GM23248 (cell line): ENCODE results near the gene SLC12A9. TPM values are rescaled to one million over a fixed set of nuclear protein-coding genes. Genes with fewer than 3 reads are reported as not detected.

Experiments
- DNase-seq: peaks from one replicate; pipeline ENCODE4 v3.0.0-alpha.2; 2015
- H2AFZ ChIP-seq: fragments of 200-600 bp; sonication (generic); 2 replicates; pipeline ENCODE4 v1.6.1; 2016; ENCODE audit warnings: antibody characterized with exemption
- H3F3A ChIP-seq: fragments of 200-600 bp; sonication (generic); 2 replicates; pipeline ENCODE4 v1.6.1; 2016; ENCODE audit warnings: mild to moderate bottlenecking, antibody characterized with exemption, mixed run types; ENCODE audit not compliant: insufficient read depth
- H3K27ac ChIP-seq: fragments of 200-600 bp; sonication (generic); 2 replicates; pipeline ENCODE4 v1.5.1; 2016; ENCODE audit warnings: mild to moderate bottlenecking
- H3K27me3 ChIP-seq: fragments of 200-600 bp; sonication (generic); replicated peaks from 2 replicates; pipeline ENCODE4 v1.6.1; 2016; ENCODE audit warnings: mild to moderate bottlenecking; ENCODE audit not compliant: insufficient read depth
- H3K36me3 ChIP-seq: fragments of 200-600 bp; sonication (generic); 2 replicates; pipeline ENCODE4 v1.6.1; 2016; ENCODE audit warnings: low read depth, mild to moderate bottlenecking
- H3K4me1 ChIP-seq: fragments of 200-600 bp; sonication (generic); 2 replicates; pipeline ENCODE4 v1.6.1; 2016; ENCODE audit warnings: mild to moderate bottlenecking; ENCODE audit not compliant: insufficient read depth
- H3K4me2 ChIP-seq: fragments of 200-600 bp; sonication (generic); one replicate; pipeline ENCODE4 v1.6.1; 2016; ENCODE audit warnings: mild to moderate bottlenecking; ENCODE audit not compliant: unreplicated experiment
- H3K4me3 ChIP-seq: fragments of 200-600 bp; sonication (generic); 2 replicates; pipeline ENCODE4 v1.5.1; 2016; ENCODE audit warnings: mild to moderate bottlenecking
- H3K79me2 ChIP-seq: fragments of 200-600 bp; sonication (generic); 2 replicates; pipeline ENCODE4 v1.6.1; 2016; ENCODE audit warnings: mild to moderate bottlenecking; ENCODE audit not compliant: insufficient read depth
- H3K9ac ChIP-seq: fragments of 200-600 bp; sonication (generic); 2 replicates; pipeline ENCODE4 v1.6.1; 2016; ENCODE audit warnings: mild to moderate bottlenecking
- H3K9me2 ChIP-seq: fragments of 200-600 bp; sonication (generic); 2 replicates; pipeline ENCODE4 v1.6.1; 2016; ENCODE audit warnings: mixed run types, mild to moderate bottlenecking, moderate library complexity; ENCODE audit not compliant: insufficient read depth
- H3K9me3 ChIP-seq: fragments of 200-600 bp; sonication (generic); one replicate; pipeline ENCODE4 v1.6.1; 2017; ENCODE audit warnings: low read depth
- H4K20me1 ChIP-seq: fragments of 200-600 bp; sonication (generic); 2 replicates; pipeline ENCODE4 v1.6.0; 2016; ENCODE audit not compliant: insufficient read depth
- EZH2 ChIP-seq: fragments of 200-600 bp; sonication (generic); IDR thresholded peaks from 2 replicates; pipeline ENCODE4 v1.6.1; 2018; ENCODE audit warnings: antibody characterized with exemption, mild to moderate bottlenecking; ENCODE audit not compliant: insufficient read depth, poor library complexity, severe bottlenecking
- EZH2phosphoT487 ChIP-seq: fragments of 200-600 bp; sonication (generic); IDR thresholded peaks from 2 replicates; pipeline ENCODE4 v1.6.1; 2018; ENCODE audit warnings: antibody characterized with exemption, moderate library complexity, mild to moderate bottlenecking, low read depth; ENCODE audit not compliant: insufficient read depth
- WGBS, 2 experiments: methylation state at CpG; one replicate each; pipeline ENCODE4 v1.1.6; 2015 to 2017; ENCODE audit warnings: low lambda C conversion rate in 2 of 2, low coverage in 1 of 2; ENCODE audit errors: missing lambda C conversion rate in 2 of 2; 5-methylcytosine and 5-hydroxymethylcytosine counted together
- in situ Hi-C: fragments of 300-500 bp; cut with MboI; formaldehyde crosslinking; loops from 2 replicates; pipeline ENCODE4 v1.15.0; 2020
- polyA plus RNA-seq: library from polyadenylated mRNA; unstranded; fragments of >200 nt; fragmentation: Nextera tagmentation; extraction: Ambion mirVana; gene quantifications from 2 replicates; pipeline ENCODE4 v1.2.1, GENCODE V29; 2016
- total RNA-seq: library from RNA; depleted of rRNA; stranded (reverse); fragments of >200 nt; shearing (Covaris generic); gene quantifications from 2 replicates; pipeline ENCODE4 v1.2.3, GENCODE V29; 2014

Gene SLC12A9
- total and polyA plus RNA-seq, 2 experiments from 2014 or later, result 6.1 to 16.8 TPM

DNA sequence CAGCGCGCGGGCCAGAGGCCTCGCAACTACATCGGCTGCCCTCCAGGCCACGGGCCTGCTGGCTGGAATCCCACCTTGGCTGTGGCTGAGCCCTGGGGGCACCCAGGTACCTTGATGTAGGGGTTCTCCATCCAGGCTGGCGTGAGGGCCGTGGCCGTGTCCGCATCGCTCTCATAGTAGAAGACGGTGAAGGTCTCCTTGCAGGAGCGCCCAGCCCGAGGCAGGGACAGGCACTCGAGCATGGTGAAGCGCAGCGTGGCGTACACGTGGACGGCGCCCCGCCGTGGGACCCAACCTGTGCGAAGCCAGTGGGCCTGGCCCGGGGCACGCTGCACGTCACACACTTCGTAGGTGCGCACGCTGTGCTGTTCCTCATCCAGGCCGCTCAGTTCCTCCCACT, 29.0 kb upstream of the SLC12A9 start:
- Histone ChIP-seq H4K20me1 (no peaks in the 10 kb centered on the region), H3K9ac (no peak overlapping the region), H2AFZ (no peak overlapping the region), H3K9me2 (no peaks in the 10 kb centered on the region), H3K36me3 (no peaks in the 10 kb centered on the region), H3K4me3 (no peak overlapping the region), H3K9me3 (no peaks in the 10 kb centered on the region), H3F3A (no peaks in the 10 kb centered on the region), H3K4me2 (no peak overlapping the region), H3K27ac (no peak overlapping the region), H3K27me3 (no peaks in the 10 kb centered on the region), H3K4me1 (0 out of 2 replicates have a peak, but pooled peaks cover 14% of the 10 kb centered on the region), H3K79me2 (peaks cover 23% of the 10 kb centered on the region)
- DNase-seq, result no peak
- WGBS, 2 experiments, result 95 to 96% methylated on average over 31 of the region's 31 CpGs
- TF ChIP-seq EZH2phosphoT487 (no peak), EZH2 (no peak)
- in situ Hi-C loops, result no loop called here

DNA sequence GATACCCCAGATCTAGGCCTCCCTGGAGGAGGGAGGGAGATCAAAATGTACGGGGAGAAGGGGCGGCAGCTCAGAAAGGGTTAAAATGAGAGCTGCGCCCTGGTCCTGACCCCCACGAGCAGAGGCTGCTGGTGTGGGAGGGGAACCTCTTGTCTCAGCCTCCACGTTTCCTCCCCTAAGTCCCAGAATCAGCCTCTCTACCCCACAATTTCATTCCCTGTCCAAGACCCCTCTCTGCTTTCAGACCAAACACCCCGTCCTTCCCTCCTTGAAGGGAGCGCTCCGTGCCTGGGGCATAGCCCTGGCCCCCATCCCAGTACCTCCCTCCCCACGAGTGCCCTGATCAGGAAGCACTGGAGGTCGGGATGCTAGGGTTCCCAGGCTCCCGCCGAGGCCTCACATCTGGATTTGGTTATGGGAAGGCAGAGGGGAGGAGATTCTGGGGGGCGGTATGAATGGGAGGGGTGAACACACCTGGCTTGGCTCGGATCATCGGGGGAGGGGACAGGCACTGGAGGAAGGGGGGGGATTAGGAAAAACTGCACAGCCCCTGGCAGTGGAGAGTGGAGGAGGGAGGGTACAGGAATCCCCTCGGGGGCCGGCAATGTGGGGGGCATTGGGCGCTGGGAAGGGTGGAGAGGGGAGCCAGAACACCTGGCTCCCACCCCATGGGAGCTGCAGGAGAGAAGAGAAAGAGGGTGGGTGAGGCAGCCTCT, 27.9 kb upstream of the SLC12A9 start:
- H3F3A ChIP-seq, result no peaks in the 10 kb centered on the region
- no peak overlapping the region for H2AFZ ChIP-seq
- peak overlapping the region; percentile 90; the same call in 1 of the 2 replicates for H3K4me3 ChIP-seq
- TF ChIP-seq EZH2 (no peak), EZH2phosphoT487 (no peak)
- H3K27me3 ChIP-seq, result no peaks in the 10 kb centered on the region
- no peaks in the 10 kb centered on the region for H3K36me3 ChIP-seq
- no peaks in the 10 kb centered on the region for H3K9me2 ChIP-seq
- no peak overlapping the region for H3K27ac ChIP-seq
- in situ Hi-C loops, result no loop called here
- H3K4me2 ChIP-seq, result peak overlapping the region; percentile 83
- no peaks in the 10 kb centered on the region for H4K20me1 ChIP-seq
- 0 out of 2 replicates have a peak, but pooled peaks cover 14% of the 10 kb centered on the region for H3K4me1 ChIP-seq
- H3K9ac ChIP-seq, result no peak overlapping the region
- no peaks in the 10 kb centered on the region for H3K9me3 ChIP-seq
- H3K79me2 ChIP-seq, result peaks cover 23% of the 10 kb centered on the region
- 34 to 50% methylated on average over 13 to 18 of the region's 18 CpGs for WGBS, 2 experiments
- DNase-seq, result peak; percentile 20

GRCh38 chr7:100825215-100825671, 27.3 kb upstream of the SLC12A9 start:
- H3K4me1 ChIP-seq, result 0 out of 2 replicates have a peak, but pooled peaks cover 14% of the 10 kb centered on the region
- peak overlapping the region; percentile 90 for H3K4me3 ChIP-seq
- no peaks in the 10 kb centered on the region for H3F3A ChIP-seq
- peaks cover 23% of the 10 kb centered on the region for H3K79me2 ChIP-seq
- no peaks in the 10 kb centered on the region for H3K27me3 ChIP-seq
- H3K27ac ChIP-seq, result no peak overlapping the region
- H3K9me2 ChIP-seq, result no peaks in the 10 kb centered on the region
- TF ChIP-seq EZH2 (no peak), EZH2phosphoT487 (no peak)
- peak overlapping the region; percentile 83 for H3K4me2 ChIP-seq
- no peaks in the 10 kb centered on the region for H4K20me1 ChIP-seq
- peak; percentile 60 for DNase-seq
- peak overlapping the region; percentile 75; the same call in 1 of the 2 replicates for H3K9ac ChIP-seq
- 18 to 26% methylated on average over 16 of the region's 16 CpGs for WGBS, 2 experiments
- H3K36me3 ChIP-seq, result no peaks in the 10 kb centered on the region
- H3K9me3 ChIP-seq, result no peaks in the 10 kb centered on the region
- in situ Hi-C loops, result no loop called here
- peak overlapping the region; percentile 98 for H2AFZ ChIP-seq

GRCh38 chr7:100825751-100826513, 26.6 kb upstream of the SLC12A9 start:
- H3K4me2 ChIP-seq, result peak overlapping the region; percentile 83
- in situ Hi-C loops, result no loop called here
- 32 to 35% methylated on average over 16 to 17 of the region's 17 CpGs for WGBS, 2 experiments
- H3K9me2 ChIP-seq, result no peaks in the 10 kb centered on the region
- H3K27ac ChIP-seq, result no peak overlapping the region
- H3K9me3 ChIP-seq, result no peaks in the 10 kb centered on the region
- H3K4me3 ChIP-seq, result peak overlapping the region; percentile 90
- H4K20me1 ChIP-seq, result no peaks in the 10 kb centered on the region
- no peaks in the 10 kb centered on the region for H3K27me3 ChIP-seq
- no peaks in the 10 kb centered on the region for H3F3A ChIP-seq
- TF ChIP-seq EZH2phosphoT487 (no peak), EZH2 (no peak)
- H3K4me1 ChIP-seq, result 0 out of 2 replicates have a peak, but pooled peaks cover 14% of the 10 kb centered on the region
- no peaks in the 10 kb centered on the region for H3K36me3 ChIP-seq
- peaks cover 23% of the 10 kb centered on the region for H3K79me2 ChIP-seq
- peak overlapping the region; percentile 75 for H3K9ac ChIP-seq
- peak; percentile 64 for DNase-seq
- peak overlapping the region; percentile 98 for H2AFZ ChIP-seq
